H1 (cell line): ENCODE data around the gene PHYH. TPM values are rescaled to one million over a fixed set of nuclear protein-coding genes. Genes with fewer than 3 reads are reported as not detected.

ENCODE experiments used
- CTCF ChIA-PET: fragments of 300-600 bp; sonication (Branson Sonifier 250); formaldehyde crosslinking; loops from one replicate; lab custom pipeline; 2021; ENCODE audit not compliant: partially characterized antibody; lab: Charles Lee
- POLR2A ChIA-PET: fragments of 300-600 bp; sonication (Branson Sonifier 250); formaldehyde crosslinking; loops from one replicate; lab custom pipeline; 2021; ENCODE audit warnings: inconsistent platforms; ENCODE audit not compliant: partially characterized antibody; lab: Charles Lee
- DNase-seq, 2 experiments: peaks; one replicate each; pipeline versions ENCODE4 v3.0.0 to v3.0.0-alpha.2; 2010 to 2022; ENCODE audit warnings: low spot score in 2 of 2, low read depth in 1 of 2, mixed read lengths in 1 of 2
- FAIRE-seq: peaks from 2 replicates; lab custom pipeline; 2011; peaks lifted over from hg19 to GRCh38; lab: Jason Lieb, UNC
- H2AFZ ChIP-seq: 2 replicates; pipeline ENCODE4 v1.8.1; 2012; ENCODE audit warnings: low read length, inconsistent platforms
- H2AK5ac ChIP-seq: 2 replicates; pipeline ENCODE4 v1.6.1; 2013; ENCODE audit warnings: low read depth, low read length
- H2BK120ac ChIP-seq: replicated peaks from 2 replicates; pipeline ENCODE3; 2013; ENCODE audit warnings: low read depth, low read length, inconsistent platforms
- H2BK12ac ChIP-seq: 2 replicates; pipeline ENCODE4 v1.6.1; 2013; ENCODE audit warnings: low read depth, low read length
- H2BK15ac ChIP-seq: 2 replicates; pipeline ENCODE4 v1.6.1; 2013; ENCODE audit warnings: low read length
- H2BK20ac ChIP-seq: 2 replicates; pipeline ENCODE4 v1.6.1; 2013; ENCODE audit warnings: low read length
- H2BK5ac ChIP-seq: 2 replicates; pipeline ENCODE4 v1.6.1; 2013; ENCODE audit warnings: low read depth, low read length
- H3K14ac ChIP-seq: 2 replicates; pipeline ENCODE4 v1.6.1; 2013; ENCODE audit warnings: inconsistent platforms; ENCODE audit not compliant: insufficient read length
- H3K18ac ChIP-seq: 2 replicates; pipeline ENCODE4 v1.6.1; 2013; ENCODE audit warnings: low read length; ENCODE audit errors: extremely low read depth
- H3K23ac ChIP-seq: 2 replicates; pipeline ENCODE4 v1.6.1; 2013; ENCODE audit warnings: inconsistent platforms; ENCODE audit not compliant: insufficient read length
- H3K23me2 ChIP-seq: 2 replicates; pipeline ENCODE4 v1.6.1; 2013; ENCODE audit warnings: low read depth, low read length
- H3K27ac ChIP-seq: 2 replicates; pipeline ENCODE4 v1.6.1; 2011; ENCODE audit warnings: low read depth, low read length, inconsistent platforms
- H3K27me3 ChIP-seq, 4 experiments: replicated peaks in 1 of 4; 1 replicate in 1 of 4; 2 replicates in 3 of 4; pipeline versions ENCODE4 v1.6.1 to v1.8.1; 2011 to 2013; ENCODE audit warnings: low read length in 3 of 4, mild to moderate bottlenecking in 3 of 4, inconsistent platforms in 2 of 4, mixed read lengths in 2 of 4, moderate library complexity in 1 of 4; ENCODE audit not compliant: control insufficient read depth in 3 of 4, insufficient read depth in 3 of 4; ENCODE audit errors: extremely low read depth in 1 of 4
- H3K36me3 ChIP-seq, 4 experiments: 2 replicates each; pipeline versions ENCODE4 v1.6.1 to v1.8.1; 2011 to 2013; ENCODE audit warnings: mild to moderate bottlenecking in 4 of 4, low read length in 3 of 4, moderate library complexity in 2 of 4, control low read depth in 1 of 4, inconsistent platforms in 1 of 4; ENCODE audit not compliant: insufficient read depth in 4 of 4, control insufficient read depth in 2 of 4
- H3K4ac ChIP-seq: replicated peaks from 2 replicates; pipeline ENCODE3; 2013; ENCODE audit warnings: low read length, low read depth, mixed read lengths, inconsistent platforms; ENCODE audit not compliant: insufficient read length
- H3K4me1 ChIP-seq, 4 experiments: replicated peaks in 1 of 4; 1 replicate in 1 of 4; 2 replicates in 3 of 4; pipeline versions ENCODE4 v1.6.1 to v1.8.1; 2011 to 2013; ENCODE audit warnings: low read length in 3 of 4, inconsistent platforms in 2 of 4, mixed read lengths in 1 of 4; ENCODE audit not compliant: insufficient read depth in 4 of 4, control insufficient read depth in 3 of 4
- H3K4me2 ChIP-seq, 2 experiments: 2 replicates each; pipeline versions ENCODE4 v1.6.1 to v1.8.1; 2011 to 2013; ENCODE audit warnings: low read depth in 2 of 2, low read length in 2 of 2, control low read depth in 1 of 2, inconsistent platforms in 1 of 2, mild to moderate bottlenecking in 1 of 2; ENCODE audit not compliant: insufficient read depth in 1 of 2
- H3K4me3 ChIP-seq, 4 experiments: fragments of 200-600, 300-600 bp in 1 of 4; sonication (generic), shearing (Covaris generic), sonication (Bioruptor Twin) in 1 of 4; 2 replicates each; pipeline versions ENCODE4 v1.5.1 to v1.8.1; 2011 to 2016; ENCODE audit warnings: low read length in 4 of 4, low read depth in 3 of 4, control low read depth in 2 of 4, inconsistent platforms in 2 of 4, mild to moderate bottlenecking in 2 of 4, mixed read lengths in 1 of 4, moderate library complexity in 1 of 4; ENCODE audit not compliant: insufficient read depth in 2 of 4; ENCODE audit errors: extremely low read depth in 1 of 4
- H3K56ac ChIP-seq: replicated peaks from 2 replicates; pipeline ENCODE3; 2013; ENCODE audit warnings: low read depth, mild to moderate bottlenecking, mixed read lengths, low read length, inconsistent platforms; ENCODE audit not compliant: insufficient read length
- H3K79me1 ChIP-seq: 2 replicates; pipeline ENCODE4 v1.6.1; 2013; ENCODE audit warnings: low read depth, low read length, control low read depth
- H3K79me2 ChIP-seq, 2 experiments: 2 replicates each; pipeline versions ENCODE4 v1.6.1 to v1.8.1; 2012 to 2013; ENCODE audit warnings: low read length in 2 of 2, mild to moderate bottlenecking in 2 of 2, inconsistent platforms in 1 of 2; ENCODE audit not compliant: insufficient read depth in 2 of 2, control insufficient read depth in 1 of 2
- H3K9ac ChIP-seq, 4 experiments: replicated peaks in 1 of 4; 1 replicate in 1 of 4; 2 replicates in 3 of 4; pipeline versions ENCODE4 v1.6.1 to v1.8.1; 2011 to 2013; ENCODE audit warnings: low read depth in 3 of 4, low read length in 3 of 4, control low read depth in 2 of 4, mild to moderate bottlenecking in 2 of 4, moderate library complexity in 2 of 4, inconsistent platforms in 1 of 4; ENCODE audit errors: extremely low read depth in 1 of 4
- H3K9me3 ChIP-seq, 2 experiments: 2 replicates each; pipeline versions ENCODE4 v1.6.1 to v1.8.1; 2012 to 2013; ENCODE audit warnings: mild to moderate bottlenecking in 2 of 2, moderate library complexity in 2 of 2, control low read depth in 1 of 2, inconsistent platforms in 1 of 2, low read depth in 1 of 2, low read length in 1 of 2, mixed read lengths in 1 of 2; ENCODE audit not compliant: insufficient read depth in 2 of 2
- H4K20me1 ChIP-seq, 2 experiments: replicated peaks in 1 of 2; 2 replicates each; pipeline versions ENCODE3 to v1.8.1; 2011 to 2013; ENCODE audit warnings: inconsistent platforms in 2 of 2, low read length in 2 of 2, mild to moderate bottlenecking in 1 of 2; ENCODE audit not compliant: insufficient read depth in 2 of 2, control insufficient read depth in 1 of 2
- H4K5ac ChIP-seq: 2 replicates; pipeline ENCODE4 v1.6.1; 2013; ENCODE audit warnings: low read length, low read depth, mixed read lengths, inconsistent platforms; ENCODE audit not compliant: insufficient read length
- H4K8ac ChIP-seq: 2 replicates; pipeline ENCODE4 v1.8.0; 2013; ENCODE audit warnings: mild to moderate bottlenecking, moderate library complexity, low read length, inconsistent platforms; ENCODE audit not compliant: insufficient read depth; ENCODE audit errors: extremely low read depth
- H4K91ac ChIP-seq: replicated peaks from 2 replicates; pipeline ENCODE3; 2013; ENCODE audit warnings: low read length, mixed read lengths, inconsistent platforms; ENCODE audit not compliant: insufficient read length
- POLR2AphosphoS5 ChIP-seq: IDR thresholded peaks from 2 replicates; pipeline ENCODE4 v1.6.1; 2011; ENCODE audit warnings: low read depth, low read length
- RAD21 ChIP-seq, 2 experiments: IDR thresholded peaks in 1 of 2; conservative IDR thresholded peaks in 1 of 2; 2 replicates each; pipeline ENCODE4 v1.6.1; 2011; ENCODE audit warnings: low read depth in 2 of 2, low read length in 2 of 2, improper control_type of control experiment in 1 of 2, inconsistent platforms in 1 of 2, mild to moderate bottlenecking in 1 of 2, moderate library complexity in 1 of 2
- WGBS, 2 experiments: shearing (Covaris generic) in 1 of 2; methylation state at CpG; one replicate each; pipeline versions ENCODE4 v1.1.6 to v1.1.7; 2013 to 2015; ENCODE audit warnings: low lambda C conversion rate in 2 of 2, mixed read lengths in 2 of 2, inconsistent platforms in 1 of 2, low coverage in 1 of 2, missing lambda C conversion rate in 1 of 2; ENCODE audit not compliant: insufficient replicate concordance in 2 of 2, insufficient coverage in 1 of 2, insufficient read length in 1 of 2; ENCODE audit errors: extremely low coverage in 1 of 2, missing lambda C conversion rate in 1 of 2; 5-methylcytosine and 5-hydroxymethylcytosine counted together
- polyA plus RNA-seq, 7 experiments: library from polyadenylated mRNA; depleted of rRNA in 3 of 7; stranded (reverse) in 5 of 7; unstranded in 2 of 7; fragments of >200 nt in 5 of 7; fragments of 200-250 nt in 2 of 7; gene quantifications; 1 replicate in 5 of 7; 2 replicates in 1 of 7; 4 replicates in 1 of 7; pipeline versions ENCODE4 v1.2.1 to v1.2.3, GENCODE V29; 2011 to 2013; ENCODE audit warnings: missing spikeins in 2 of 7, mixed read lengths in 2 of 7
- total RNA-seq: library from RNA; stranded (reverse); fragmentation: NEBNext Ultra II Directional; extraction: Animal tissue kit (Norgen Biotek cat#: 25700); gene quantifications from 2 replicates; pipeline ENCODE4 v1.2.1, GENCODE V29; 2021
- TF ChIP-seq, protein P1 (sequence below), 3 experiments: IDR thresholded peaks; 1 replicate in 2 of 3; 2 replicates in 1 of 3; pipeline versions ENCODE4 v1.5.1 to v1.6.1; 2011; ENCODE audit warnings: low read length in 3 of 3, mild to moderate bottlenecking in 3 of 3, inconsistent platforms in 2 of 3, low read depth in 1 of 3, moderate library complexity in 1 of 3; ENCODE audit not compliant: insufficient read depth in 1 of 3; ENCODE audit errors: control extremely low read depth in 1 of 3

The PHYH gene
- total and polyA plus RNA-seq, 2 of the 8 experiments (the other 6 are each of a cell fraction or from before 2014, with no cell fraction given) = 22.0 to 22.7 TPM

GRCh38 chr10:13276749-13277365 lies 23.0 kb downstream of the PHYH start:
- POLR2A ChIA-PET = interaction anchor here (0.6 to 5.0 kb wide), 7 partner anchors 9 to 73 kb away, joined by 3 to 25 read pairs (median 3); partner anchors contain the start of gene PHYH
- no peaks in the 10 kb centered on the region; a peak in 1 of 7 replicates for H3K27me3 ChIP-seq
- H2BK12ac ChIP-seq = no peak overlapping the region
- H3K79me1 ChIP-seq = no peaks in the 10 kb centered on the region
- no peaks in the 10 kb centered on the region; the same call in 1 of the 2 replicates for H3K23me2 ChIP-seq
- TF ChIP-seq POLR2AphosphoS5 (no peak), RAD21 (IDR thresholded peaks at IDR 0.05 in 1 of 2, conservative IDR thresholded peaks at IDR 0.05 in 1 of 2; ENCODE audit: low read depth in 2 of 2, low read length in 2 of 2) (peak; percentile 11 to 20; a peak in 1 of 4 replicates)
- TF ChIP-seq, protein P1, sequence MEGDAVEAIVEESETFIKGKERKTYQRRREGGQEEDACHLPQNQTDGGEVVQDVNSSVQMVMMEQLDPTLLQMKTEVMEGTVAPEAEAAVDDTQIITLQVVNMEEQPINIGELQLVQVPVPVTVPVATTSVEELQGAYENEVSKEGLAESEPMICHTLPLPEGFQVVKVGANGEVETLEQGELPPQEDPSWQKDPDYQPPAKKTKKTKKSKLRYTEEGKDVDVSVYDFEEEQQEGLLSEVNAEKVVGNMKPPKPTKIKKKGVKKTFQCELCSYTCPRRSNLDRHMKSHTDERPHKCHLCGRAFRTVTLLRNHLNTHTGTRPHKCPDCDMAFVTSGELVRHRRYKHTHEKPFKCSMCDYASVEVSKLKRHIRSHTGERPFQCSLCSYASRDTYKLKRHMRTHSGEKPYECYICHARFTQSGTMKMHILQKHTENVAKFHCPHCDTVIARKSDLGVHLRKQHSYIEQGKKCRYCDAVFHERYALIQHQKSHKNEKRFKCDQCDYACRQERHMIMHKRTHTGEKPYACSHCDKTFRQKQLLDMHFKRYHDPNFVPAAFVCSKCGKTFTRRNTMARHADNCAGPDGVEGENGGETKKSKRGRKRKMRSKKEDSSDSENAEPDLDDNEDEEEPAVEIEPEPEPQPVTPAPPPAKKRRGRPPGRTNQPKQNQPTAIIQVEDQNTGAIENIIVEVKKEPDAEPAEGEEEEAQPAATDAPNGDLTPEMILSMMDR (IDR thresholded peaks at IDR 0.05; ENCODE audit: control extremely low read depth in 1 of 3, insufficient read depth in 1 of 3, low read depth in 1 of 3, low read length in 3 of 3) = peak in 1 of 3 experiments; percentile 14; a peak in 1 of 4 replicates
- H3K9ac ChIP-seq = no peak overlapping the region
- peaks cover 0 to 9% (median 0%) of the 10 kb centered on the region in 4 experiments; a peak in 2 of 8 replicates for H3K36me3 ChIP-seq
- H3K14ac ChIP-seq = no peak overlapping the region
- no peak overlapping the region for H3K4ac ChIP-seq
- H2BK20ac ChIP-seq = no peak overlapping the region
- H4K5ac ChIP-seq = no peak overlapping the region
- H4K20me1 ChIP-seq = no peaks in the 10 kb centered on the region
- no peak overlapping the region for H3K4me3 ChIP-seq
- no peak for FAIRE-seq
- no peak overlapping the region for H4K8ac ChIP-seq
- WGBS, 2 experiments = 90% methylated on average over 4 of the region's 4 CpGs; no CpG with 5 or more reads in 1 of the 2 experiments
- no peak overlapping the region for H2BK15ac ChIP-seq
- H2BK120ac ChIP-seq = no peak overlapping the region
- no peak overlapping the region for H2AFZ ChIP-seq
- no peak overlapping the region for H3K23ac ChIP-seq
- CTCF ChIA-PET = interaction anchor here (0.9 to 1.7 kb wide), 4 partner anchors 9 to 57 kb away, joined by 3 to 9 read pairs (median 4); partner anchors contain the start of gene PHYH
- no peak overlapping the region for H4K91ac ChIP-seq
- H2AK5ac ChIP-seq = no peak overlapping the region
- H3K27ac ChIP-seq = no peak overlapping the region
- H3K56ac ChIP-seq = no peak overlapping the region
- H3K79me2 ChIP-seq = no peaks in the 10 kb centered on the region
- H3K18ac ChIP-seq = no peak overlapping the region
- no peak overlapping the region for H2BK5ac ChIP-seq
- H3K9me3 ChIP-seq = no peaks in the 10 kb centered on the region
- no peak overlapping the region for H3K4me2 ChIP-seq
- DNase-seq = no peak
- peaks cover 0 to 5% (median 2%) of the 10 kb centered on the region in 4 experiments; a peak in 3 of 7 replicates for H3K4me1 ChIP-seq
